ENCODE data around the gene CDH22. TPM values are rescaled to one million over a fixed set of nuclear protein-coding genes. Genes with fewer than 3 reads are reported as not detected.

The CDH22 gene
- total RNA-seq, 1 experiment from 2014 or later: 0.11 TPM

GRCh38 chr20:46154796-46155195 is 153.5 kb downstream of the CDH22 start:
- ChIA-PET CTCF (interaction anchor here (0.7 kb wide), 1 partner anchor 22 kb away, joined by 3 read pairs; no protein-coding TSS in a partner anchor), POLR2A (no interaction called here)
- H3K9me3 ChIP-seq: no peaks in the 10 kb centered on the region
- TF ChIP-seq CTCF (IDR thresholded peaks at IDR 0.05; ENCODE audit: insufficient read depth in 1 of 2, low read depth in 1 of 2, low read length in 1 of 2, severe bottlenecking in 1 of 2, unreplicated experiment in 1 of 2): no peak
- intact Hi-C loops (cut with micrococcal nuclease; ENCODE audit: unreplicated experiment): no loop called here
- Mint-ChIP-seq H3K4me3 (ENCODE audit: unreplicated experiment) (no peak overlapping the region), H3K27me3 (ENCODE audit: insufficient read depth, unreplicated experiment) (peaks cover 14% of the 10 kb centered on the region), H3K4me1 (ENCODE audit: low read depth, unreplicated experiment) (no peaks in the 10 kb centered on the region), H3K27ac (ENCODE audit: unreplicated experiment) (no peak overlapping the region), H3K9me3 (ENCODE audit: unreplicated experiment) (no peaks in the 10 kb centered on the region), H3K36me3 (ENCODE audit: insufficient read depth, unreplicated experiment) (no peaks in the 10 kb centered on the region)
- no peaks in the 10 kb centered on the region for H3K36me3 ChIP-seq (ENCODE audit: control insufficient read depth, insufficient read depth, low read length)
- no peaks in the 10 kb centered on the region for H3K4me1 ChIP-seq
- peaks cover 1% of the 10 kb centered on the region; the same call in 1 of the 2 replicates for H3K27me3 ChIP-seq (replicated peaks; ENCODE audit: control insufficient read depth, insufficient read depth, low read length)
- no peak overlapping the region for H3K4me3 ChIP-seq (ENCODE audit: low read depth, low read length)
- no peak for DNase-seq
- BruUV-seq (replicated peaks): no TSS peak

GRCh38 chr20:46154305-46154704 is 154.0 kb downstream of the CDH22 start:
- DNase-seq: no peak
- no peak overlapping the region for H3K27ac Mint-ChIP-seq (ENCODE audit: unreplicated experiment)
- POLR2A ChIA-PET: no interaction called here
- H3K4me3 ChIP-seq (ENCODE audit: low read depth, low read length): no peak overlapping the region
- H3K9me3 Mint-ChIP-seq (ENCODE audit: unreplicated experiment): no peaks in the 10 kb centered on the region
- H3K4me1 Mint-ChIP-seq (ENCODE audit: low read depth, unreplicated experiment): no peaks in the 10 kb centered on the region
- no peaks in the 10 kb centered on the region for H3K4me1 ChIP-seq
- peaks cover 1% of the 10 kb centered on the region; the same call in 1 of the 2 replicates for H3K27me3 ChIP-seq (replicated peaks; ENCODE audit: control insufficient read depth, insufficient read depth, low read length)
- no TSS peak for BruUV-seq (replicated peaks)
- CTCF ChIA-PET: interaction anchor here (1.0 kb wide), 1 partner anchor 20 kb away, joined by 3 read pairs; no protein-coding TSS in a partner anchor
- H3K9me3 ChIP-seq: no peaks in the 10 kb centered on the region
- TF ChIP-seq CTCF (IDR thresholded peaks at IDR 0.05; ENCODE audit: insufficient read depth in 1 of 2, low read depth in 1 of 2, low read length in 1 of 2, severe bottlenecking in 1 of 2, unreplicated experiment in 1 of 2): no peak
- H3K36me3 ChIP-seq (ENCODE audit: control insufficient read depth, insufficient read depth, low read length): no peaks in the 10 kb centered on the region
- H3K36me3 Mint-ChIP-seq (ENCODE audit: insufficient read depth, unreplicated experiment): no peaks in the 10 kb centered on the region
- no peak overlapping the region for H3K4me3 Mint-ChIP-seq (ENCODE audit: unreplicated experiment)
- intact Hi-C loops (cut with micrococcal nuclease; ENCODE audit: unreplicated experiment): no loop called here
- peaks cover 18% of the 10 kb centered on the region for H3K27me3 Mint-ChIP-seq (ENCODE audit: insufficient read depth, unreplicated experiment)

GRCh38 chr20:46152824-46153586 is 155.3 kb downstream of the CDH22 start:
- no peaks in the 10 kb centered on the region for H3K36me3 Mint-ChIP-seq (ENCODE audit: insufficient read depth, unreplicated experiment)
- peaks cover 3% of the 10 kb centered on the region; the same call in 1 of the 2 replicates for H3K27me3 ChIP-seq (replicated peaks; ENCODE audit: control insufficient read depth, insufficient read depth, low read length)
- no TSS peak for BruUV-seq (replicated peaks)

More at GRCh38 chr20:46152824-46153586, 155.3 kb downstream of the CDH22 start:
- TF ChIP-seq CTCF (IDR thresholded peaks at IDR 0.05; ENCODE audit: insufficient read depth in 1 of 2, low read depth in 1 of 2, low read length in 1 of 2, severe bottlenecking in 1 of 2, unreplicated experiment in 1 of 2): no peak
- no peaks in the 10 kb centered on the region for H3K9me3 Mint-ChIP-seq (ENCODE audit: unreplicated experiment)
- no peak for DNase-seq
- no peaks in the 10 kb centered on the region for H3K4me1 Mint-ChIP-seq (ENCODE audit: low read depth, unreplicated experiment)
- H3K27ac Mint-ChIP-seq (ENCODE audit: unreplicated experiment): no peak overlapping the region
- H3K4me3 ChIP-seq (ENCODE audit: low read depth, low read length): no peak overlapping the region
- intact Hi-C loops (cut with micrococcal nuclease; ENCODE audit: unreplicated experiment): no loop called here
- no peaks in the 10 kb centered on the region for H3K36me3 ChIP-seq (ENCODE audit: control insufficient read depth, insufficient read depth, low read length)
- peaks cover 15% of the 10 kb centered on the region for H3K27me3 Mint-ChIP-seq (ENCODE audit: insufficient read depth, unreplicated experiment)
- CTCF ChIA-PET: interaction anchor here (0.6 kb wide), 1 partner anchor 107 kb away, joined by 3 read pairs; no protein-coding TSS in a partner anchor
- no peak overlapping the region for H3K4me3 Mint-ChIP-seq (ENCODE audit: unreplicated experiment)
- H3K4me1 ChIP-seq: no peaks in the 10 kb centered on the region
- no peaks in the 10 kb centered on the region for H3K9me3 ChIP-seq
- POLR2A ChIA-PET: no interaction called here

Measured in Caco-2 (cell line).